Keratinocyte (primary cell): ENCODE results near the gene SP6. TPM values are rescaled to one million over a fixed set of nuclear protein-coding genes. Genes with fewer than 3 reads are reported as not detected.

Experiments
- DNase-seq: peaks from one replicate; pipeline ENCODE4 v3.0.0-alpha.2; 2011; ENCODE audit warnings: low read depth, missing footprints, low spot score
- FAIRE-seq: peaks from 2 replicates; lab custom pipeline; 2011; peaks lifted over from hg19 to GRCh38; lab: Jason Lieb, UNC
- H2AFZ ChIP-seq: 2 replicates; pipeline ENCODE4 v1.6.0; 2012; ENCODE audit warnings: low read length, control low read depth, inconsistent platforms; ENCODE audit not compliant: control insufficient read depth
- H3K27ac ChIP-seq: 2 replicates; pipeline ENCODE4 v1.5.1; 2011; ENCODE audit warnings: low read length; ENCODE audit not compliant: control insufficient read depth, insufficient read depth
- H3K27me3 ChIP-seq: 3 replicates; pipeline ENCODE4 v1.6.0; 2011; ENCODE audit warnings: low read length; ENCODE audit not compliant: control insufficient read depth, insufficient read depth; ENCODE audit errors: extremely low read depth
- H3K36me3 ChIP-seq, 2 experiments: 2 replicates in 1 of 2; 3 replicates in 1 of 2; pipeline ENCODE4 v1.5.1; 2011; ENCODE audit warnings: low read length in 2 of 2, mild to moderate bottlenecking in 1 of 2; ENCODE audit not compliant: control insufficient read depth in 2 of 2, insufficient read depth in 2 of 2; ENCODE audit errors: extremely low read depth in 1 of 2
- H3K4me1 ChIP-seq: 3 replicates; pipeline ENCODE4 v1.5.1; 2011; ENCODE audit warnings: low read length; ENCODE audit not compliant: control insufficient read depth, insufficient read depth; ENCODE audit errors: extremely low read depth
- H3K4me2 ChIP-seq: 3 replicates; pipeline ENCODE4 v1.6.0; 2011; ENCODE audit warnings: low read depth, low read length; ENCODE audit not compliant: control insufficient read depth, insufficient read depth; ENCODE audit errors: extremely low read depth
- H3K4me3 ChIP-seq, 3 experiments: fragments of 200-600 bp in 1 of 3; sonication (generic) in 1 of 3; 2 replicates in 2 of 3; 3 replicates in 1 of 3; pipeline ENCODE4 v1.5.1; 2011 to 2016; ENCODE audit warnings: low read length in 3 of 3, mild to moderate bottlenecking in 3 of 3, control low read depth in 2 of 3, inconsistent platforms in 1 of 3, low read depth in 1 of 3, mixed read lengths in 1 of 3, mixed run types in 1 of 3, moderate library complexity in 1 of 3; ENCODE audit not compliant: control insufficient read depth in 2 of 3, insufficient read depth in 2 of 3; ENCODE audit errors: extremely low read depth in 1 of 3
- H3K79me2 ChIP-seq: 2 replicates; pipeline ENCODE4 v1.6.0; 2012; ENCODE audit warnings: low read length; ENCODE audit not compliant: control insufficient read depth, insufficient read depth
- H3K9ac ChIP-seq: 3 replicates; pipeline ENCODE4 v1.6.0; 2011; ENCODE audit warnings: low read length; ENCODE audit not compliant: control insufficient read depth, insufficient read depth; ENCODE audit errors: extremely low read depth
- H3K9me1 ChIP-seq: 3 replicates; pipeline ENCODE4 v1.6.0; 2011; ENCODE audit warnings: low read length; ENCODE audit not compliant: control insufficient read depth, insufficient read depth; ENCODE audit errors: extremely low read depth
- H3K9me3 ChIP-seq: 2 replicates; pipeline ENCODE4 v1.5.1; 2012; ENCODE audit warnings: low read depth, low read length; ENCODE audit not compliant: control insufficient read depth
- H4K20me1 ChIP-seq: 3 replicates; pipeline ENCODE4 v1.6.0; 2011; ENCODE audit warnings: low read length; ENCODE audit not compliant: control insufficient read depth, insufficient read depth; ENCODE audit errors: extremely low read depth
- CTCF ChIP-seq, 3 experiments: IDR thresholded peaks in 1 of 3; conservative IDR thresholded peaks in 1 of 3; optimal IDR thresholded peaks in 1 of 3; 2 replicates in 2 of 3; 3 replicates in 1 of 3; pipeline versions ENCODE3 to v1.5.1; 2011; ENCODE audit warnings: low read length in 3 of 3, mild to moderate bottlenecking in 3 of 3, moderate library complexity in 2 of 3, control low read depth in 1 of 3, inconsistent platforms in 1 of 3; ENCODE audit not compliant: insufficient read depth in 2 of 3; ENCODE audit errors: extremely low read depth in 1 of 3
- EZH2 ChIP-seq: IDR thresholded peaks from one replicate; pipeline ENCODE4 v1.6.1; 2012; ENCODE audit warnings: inconsistent platforms, mild to moderate bottlenecking, low read length, moderate library complexity
- dilution Hi-C: fragments of 300-500 bp; cut with MboI; formaldehyde crosslinking; loops from one replicate; pipeline ENCODE4 v1.7.0; 2020; ENCODE audit warnings: low sequenced_read_pairs; ENCODE audit not compliant: extremely low pct_ligation_motif_present
- polyA plus RNA-seq, 5 experiments: library from polyadenylated mRNA; depleted of rRNA in 3 of 5; stranded (reverse) in 3 of 5; stranded (forward) in 1 of 5; unstranded in 1 of 5; fragments of >200 nt; gene quantifications; 1 replicate in 1 of 5; 2 replicates in 3 of 5; 3 replicates in 1 of 5; pipeline versions ENCODE4 v1.2.1 to v1.2.3, GENCODE V29; 2011 to 2012; ENCODE audit warnings: missing spikeins in 2 of 5, low read depth in 1 of 5, low replicate concordance in 1 of 5

SP6 gene
- polyA plus RNA-seq, 1 donor (not counting 4 experiments of a cell fraction or from before 2014, with no cell fraction given): 2.0 TPM

GRCh38 chr17:47896672-47897490 is 45.9 kb upstream of the SP6 start:
- peaks cover 0 to 4% of the 10 kb centered on the region in 2 experiments for H3K36me3 ChIP-seq
- peaks cover 9% of the 10 kb centered on the region for H3K79me2 ChIP-seq
- no peaks in the 10 kb centered on the region for H4K20me1 ChIP-seq
- H3K27me3 ChIP-seq: no peaks in the 10 kb centered on the region
- no peak for DNase-seq
- H3K4me3 ChIP-seq: peak overlapping the region; percentile 78 to 88 (median 82)
- no peaks in the 10 kb centered on the region for H3K9me3 ChIP-seq
- H3K9ac ChIP-seq: peak overlapping the region; percentile 90
- H3K27ac ChIP-seq: peak overlapping the region; percentile 75
- peak overlapping the region; percentile 55 for H2AFZ ChIP-seq
- dilution Hi-C loops: no loop called here
- peaks cover 29% of the 10 kb centered on the region for H3K4me1 ChIP-seq
- H3K4me2 ChIP-seq: peak overlapping the region; percentile 96
- no peak for FAIRE-seq
- TF ChIP-seq EZH2 (no peak), CTCF (optimal IDR thresholded peaks at IDR 0.05 in 1 of 3, IDR thresholded peaks at IDR 0.05 in 1 of 3, conservative IDR thresholded peaks at IDR 0.05 in 1 of 3; ENCODE audit: extremely low read depth in 1 of 3, insufficient read depth in 2 of 3, low read length in 3 of 3) (no peak)
- no peaks in the 10 kb centered on the region for H3K9me1 ChIP-seq

GRCh38 chr17:47895856-47896671 is 45.1 kb upstream of the SP6 start, which contains the start of gene SP2:
Gene SP2 (plus strand): TSS chr17:47896236. CDS start chr17:47896287, 51 bp downstream.
- Histone ChIP-seq H2AFZ (peak within 1 kb of the TSS; percentile 55), H3K4me1 (peaks cover 29% of the 10 kb centered on the region), H3K4me3 (peak within 1 kb of the TSS; percentile 78 to 88 (median 82)), H3K4me2 (peak within 1 kb of the TSS; percentile 96), H3K9me1 (no peaks in the 10 kb centered on the region), H3K79me2 (peaks cover 9% of the 10 kb centered on the region), H3K27me3 (no peaks in the 10 kb centered on the region), H3K9ac (peak within 1 kb of the TSS; percentile 90), H3K27ac (peak within 1 kb of the TSS; percentile 75), H3K36me3 (peaks cover 0 to 4% of the 10 kb centered on the region in 2 experiments), H4K20me1 (no peaks in the 10 kb centered on the region), H3K9me3 (no peaks in the 10 kb centered on the region)
- FAIRE-seq (peak; percentile 84), DNase-seq (peak; percentile 100)
- dilution Hi-C loops: no loop called here
- TF ChIP-seq EZH2: no peak
- no peak for TF ChIP-seq CTCF (optimal IDR thresholded peaks at IDR 0.05 in 1 of 3, IDR thresholded peaks at IDR 0.05 in 1 of 3, conservative IDR thresholded peaks at IDR 0.05 in 1 of 3; ENCODE audit: extremely low read depth in 1 of 3, insufficient read depth in 2 of 3, low read length in 3 of 3)
